Measurements from ENCODE around the gene HOXB4. TPM values are rescaled to one million over a fixed set of nuclear protein-coding genes. Genes with fewer than 3 reads are reported as not detected.

The HOXB4 gene
- total RNA-seq, 1 experiment from 2014 or later: 11.3 TPM

DNA sequence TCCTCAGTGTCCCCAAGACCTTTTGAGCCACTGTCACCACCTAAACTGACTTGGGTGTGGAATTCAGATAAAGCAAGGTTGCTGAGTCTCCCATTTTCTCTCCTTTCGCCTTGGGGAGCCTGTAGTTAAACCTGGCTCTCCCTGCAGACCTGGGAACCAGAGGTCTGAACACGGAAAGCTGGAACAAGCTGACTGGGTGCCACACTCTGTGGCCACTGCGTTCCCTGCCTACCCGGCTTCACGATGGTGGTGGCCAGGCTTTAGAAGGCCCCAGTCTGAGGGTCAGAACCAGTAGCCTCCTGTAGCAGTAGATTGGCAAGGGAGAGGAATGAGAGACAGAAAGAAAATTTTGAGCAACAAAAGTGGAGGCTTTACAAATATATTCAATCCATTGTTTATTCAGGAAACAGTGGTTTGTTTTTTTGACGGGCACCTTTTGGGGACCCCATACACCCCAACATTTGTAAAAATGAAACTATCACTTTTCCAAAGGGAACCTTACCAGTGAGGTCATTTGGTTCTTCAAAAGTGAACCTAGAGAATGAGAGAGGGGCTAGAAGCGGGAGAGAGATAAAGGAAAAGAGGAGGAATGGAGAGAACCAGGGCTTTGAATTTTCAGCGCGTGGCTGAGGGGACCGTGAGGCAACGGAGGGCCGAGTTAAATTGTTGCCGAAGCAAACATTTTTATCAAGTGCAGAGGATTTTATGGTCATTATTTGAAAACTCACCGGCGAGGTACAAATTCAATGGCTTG lies 38.7 kb upstream of the HOXB4 start:
- ATAC-seq (no peak), DNase-seq (ENCODE audit: low read depth, low spot score) (no peak)
- H3K9ac ChIP-seq (ENCODE audit: low read length): peak overlapping the region; percentile 97
- RAD21 ChIA-PET (ENCODE audit: low non-redundant PET in 1 of 2, low total read pairs in 2 of 2, uncharacterized antibody in 2 of 2, unreplicated experiment in 2 of 2): interaction anchor here (1.6 to 1.8 kb wide), 2 partner anchors 309 to 401 kb away, joined by 3 to 7 read pairs; no protein-coding TSS in a partner anchor
- H3K4me3 ChIP-seq (replicated peaks in 1 of 2; ENCODE audit: low read depth in 1 of 2, low read length in 2 of 2): peak overlapping the region; percentile 80 to 90
- CTCF ChIA-PET: interaction anchor here (1.0 to 3.7 kb wide), 13 partner anchors 265 to 592 kb away, joined by 3 to 21 read pairs (median 9); no protein-coding TSS in a partner anchor
- H3K79me2 ChIP-seq (ENCODE audit: insufficient read depth, low read length): peaks cover 60% of the 10 kb centered on the region
- POLR2A ChIA-PET: interaction anchor here (1.0 to 2.5 kb wide), 2 partner anchors 9 to 401 kb away, joined by 4 to 6 read pairs; partner anchors contain the start of gene HOXB9
- H3K4me2 ChIP-seq (ENCODE audit: low read length): peak overlapping the region; percentile 95
- no peaks in the 10 kb centered on the region for H3K9me2 ChIP-seq (ENCODE audit: insufficient read depth)
- H3K9me3 ChIP-seq (ENCODE audit: control insufficient read depth in 1 of 2, insufficient read depth in 1 of 2, low read depth in 1 of 2, low read length in 2 of 2): no peaks in the 10 kb centered on the region
- TF ChIP-seq EGR1 (IDR thresholded peaks at IDR 0.05; ENCODE audit: low read depth) (no peak), ZNF274 (IDR thresholded peaks at IDR 0.05; ENCODE audit: low read depth, low read length) (no peak), SRF (IDR thresholded peaks at IDR 0.05; ENCODE audit: low read depth) (no peak), ZFX (IDR thresholded peaks at IDR 0.05) (no peak), CEBPB (IDR thresholded peaks at IDR 0.05; ENCODE audit: low read depth) (no peak), TCF7L2 (IDR thresholded peaks at IDR 0.05; ENCODE audit: borderline replicate concordance, extremely low read depth, insufficient read depth, insufficient read length) (no peak), CTCF (IDR thresholded peaks at IDR 0.05 in 2 of 3, conservative IDR thresholded peaks at IDR 0.05 in 1 of 3; ENCODE audit: borderline replicate concordance in 1 of 3, insufficient read depth in 1 of 3, low read depth in 2 of 3, low read length in 2 of 3) (no peak), EZH2 (IDR thresholded peaks at IDR 0.05) (no peak), YY1 (IDR thresholded peaks at IDR 0.05; ENCODE audit: extremely low read depth, insufficient replicate concordance, low read depth, low read length) (no peak), POLR2AphosphoS5 (IDR thresholded peaks at IDR 0.05; ENCODE audit: low read depth, low read length) (no peak), SP1 (IDR thresholded peaks at IDR 0.05; ENCODE audit: low read depth) (no peak), CBX3 (IDR thresholded peaks at IDR 0.05; ENCODE audit: low read depth) (no peak), FOSL1 (IDR thresholded peaks at IDR 0.05; ENCODE audit: low read depth) (no peak), RAD21 (IDR thresholded peaks at IDR 0.05; ENCODE audit: low read depth) (no peak), SIN3A (IDR thresholded peaks at IDR 0.05; ENCODE audit: low read depth) (no peak), ELF1 (IDR thresholded peaks at IDR 0.05; ENCODE audit: borderline replicate concordance, low read depth) (no peak), JUND (IDR thresholded peaks at IDR 0.05) (no peak)
- TF ChIP-seq, protein P1, sequence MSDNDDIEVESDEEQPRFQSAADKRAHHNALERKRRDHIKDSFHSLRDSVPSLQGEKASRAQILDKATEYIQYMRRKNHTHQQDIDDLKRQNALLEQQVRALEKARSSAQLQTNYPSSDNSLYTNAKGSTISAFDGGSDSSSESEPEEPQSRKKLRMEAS (IDR thresholded peaks at IDR 0.05): no peak
- TF ChIP-seq, protein P2, sequence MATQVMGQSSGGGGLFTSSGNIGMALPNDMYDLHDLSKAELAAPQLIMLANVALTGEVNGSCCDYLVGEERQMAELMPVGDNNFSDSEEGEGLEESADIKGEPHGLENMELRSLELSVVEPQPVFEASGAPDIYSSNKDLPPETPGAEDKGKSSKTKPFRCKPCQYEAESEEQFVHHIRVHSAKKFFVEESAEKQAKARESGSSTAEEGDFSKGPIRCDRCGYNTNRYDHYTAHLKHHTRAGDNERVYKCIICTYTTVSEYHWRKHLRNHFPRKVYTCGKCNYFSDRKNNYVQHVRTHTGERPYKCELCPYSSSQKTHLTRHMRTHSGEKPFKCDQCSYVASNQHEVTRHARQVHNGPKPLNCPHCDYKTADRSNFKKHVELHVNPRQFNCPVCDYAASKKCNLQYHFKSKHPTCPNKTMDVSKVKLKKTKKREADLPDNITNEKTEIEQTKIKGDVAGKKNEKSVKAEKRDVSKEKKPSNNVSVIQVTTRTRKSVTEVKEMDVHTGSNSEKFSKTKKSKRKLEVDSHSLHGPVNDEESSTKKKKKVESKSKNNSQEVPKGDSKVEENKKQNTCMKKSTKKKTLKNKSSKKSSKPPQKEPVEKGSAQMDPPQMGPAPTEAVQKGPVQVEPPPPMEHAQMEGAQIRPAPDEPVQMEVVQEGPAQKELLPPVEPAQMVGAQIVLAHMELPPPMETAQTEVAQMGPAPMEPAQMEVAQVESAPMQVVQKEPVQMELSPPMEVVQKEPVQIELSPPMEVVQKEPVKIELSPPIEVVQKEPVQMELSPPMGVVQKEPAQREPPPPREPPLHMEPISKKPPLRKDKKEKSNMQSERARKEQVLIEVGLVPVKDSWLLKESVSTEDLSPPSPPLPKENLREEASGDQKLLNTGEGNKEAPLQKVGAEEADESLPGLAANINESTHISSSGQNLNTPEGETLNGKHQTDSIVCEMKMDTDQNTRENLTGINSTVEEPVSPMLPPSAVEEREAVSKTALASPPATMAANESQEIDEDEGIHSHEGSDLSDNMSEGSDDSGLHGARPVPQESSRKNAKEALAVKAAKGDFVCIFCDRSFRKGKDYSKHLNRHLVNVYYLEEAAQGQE (IDR thresholded peaks at IDR 0.05; ENCODE audit: low read depth): no peak
- H3K4me1 ChIP-seq (ENCODE audit: control insufficient read depth in 1 of 2, insufficient read depth in 2 of 2, low read length in 2 of 2): peaks cover 8 to 45% of the 10 kb centered on the region in 2 experiments; a peak in 3 of 4 replicates
- H3K27ac ChIP-seq (ENCODE audit: low read depth, low read length): peak overlapping the region; percentile 88
- H4K20me1 ChIP-seq (ENCODE audit: insufficient read depth): no peaks in the 10 kb centered on the region
- H3K36me3 ChIP-seq (ENCODE audit: control insufficient read depth in 1 of 2, insufficient read depth in 2 of 2, low read length in 2 of 2): no peaks in the 10 kb centered on the region; a peak in 1 of 4 replicates
- intact Hi-C loops (cut with micrococcal nuclease): loop anchor here (5.0 to 10.0 kb wide), 2 partner anchors 132 to 265 kb away; no protein-coding TSS in a partner anchor
- no TSS peak for BruUV-seq (replicated peaks)
- no peaks in the 10 kb centered on the region for H3K27me3 ChIP-seq (ENCODE audit: insufficient read depth, low read length)
- H2AFZ ChIP-seq (ENCODE audit: low read depth, low read length, poor library complexity, severe bottlenecking): no peak overlapping the region
